K562 (cell line): ENCODE measurements around the gene ETV7. TPM values are rescaled to one million over a fixed set of nuclear protein-coding genes. Genes with fewer than 3 reads are reported as not detected.

Source experiments
- BRF1 ChIP-seq: IDR thresholded peaks from 3 replicates; pipeline ENCODE4 v1.6.1; 2011; ENCODE audit warnings: borderline replicate concordance, mild to moderate bottlenecking; ENCODE audit not compliant: insufficient read length; ENCODE audit errors: extremely low read depth
- FOXK2 ChIP-seq, 2 experiments: fragments of 450-650 bp; IDR thresholded peaks in 1 of 2; conservative IDR thresholded peaks in 1 of 2; 2 replicates each; pipeline ENCODE4 v1.6.1; 2016; ENCODE audit warnings: low read depth in 2 of 2, mild to moderate bottlenecking in 1 of 2
- FUS ChIP-seq: fragments of 200-400 bp; formaldehyde crosslinking; optimal IDR thresholded peaks from 2 replicates; pipeline ENCODE3; 2017; ENCODE audit warnings: low read depth, low read length
- MNT ChIP-seq, 2 experiments: fragments of 450-650 bp; conservative IDR thresholded peaks; 2 replicates each; pipeline ENCODE4 v1.6.1; 2017; ENCODE audit warnings: mild to moderate bottlenecking in 2 of 2, moderate library complexity in 2 of 2
- MYNN ChIP-seq, 2 experiments: sonication (generic); formaldehyde crosslinking in 1 of 2; IDR thresholded peaks; 2 replicates each; pipeline versions ENCODE4 v1.5.0 to v1.6.1; 2016 to 2020; ENCODE audit warnings: antibody characterized with exemption in 1 of 2, missing genetic modification reagents in 1 of 2
- PBX2 ChIP-seq, 2 experiments: IDR thresholded peaks in 1 of 2; conservative IDR thresholded peaks in 1 of 2; 2 replicates each; pipeline ENCODE4 v1.6.1; 2016; ENCODE audit warnings: low read depth in 2 of 2, mild to moderate bottlenecking in 1 of 2, missing compliant biosample characterization in 1 of 2, missing genetic modification characterization in 1 of 2, moderate library complexity in 1 of 2
- RBBP5 ChIP-seq: fragments of 200-600 bp; sonication (generic); IDR thresholded peaks from 2 replicates; pipeline ENCODE4 v1.6.1; 2012; ENCODE audit warnings: borderline replicate concordance, mild to moderate bottlenecking, low read length, control low read depth, inconsistent platforms; ENCODE audit not compliant: insufficient read depth, poor library complexity, severe bottlenecking
- RBM22 ChIP-seq: fragments of 200-400 bp; formaldehyde crosslinking; IDR thresholded peaks from 2 replicates; pipeline ENCODE4 v1.6.1; 2018; ENCODE audit warnings: low read length, low read depth; ENCODE audit not compliant: poor library complexity, severe bottlenecking
- SMARCE1 ChIP-seq: fragments of 450-650 bp; IDR thresholded peaks from 2 replicates; pipeline ENCODE4 v1.7.1; 2016; ENCODE audit warnings: mild to moderate bottlenecking
- USF1 ChIP-seq: sonication (generic); formaldehyde crosslinking; IDR thresholded peaks from 2 replicates; pipeline ENCODE4 v1.9.0; 2022; ENCODE audit warnings: mild to moderate bottlenecking, missing genetic modification reagents
- ZNF140 ChIP-seq: fragments of 250-450 bp; sonication (Bioruptor Pico); IDR thresholded peaks from 2 replicates; pipeline ENCODE4 v1.8.0; 2021; ENCODE audit warnings: moderate library complexity, mild to moderate bottlenecking, inconsistent platforms
- ZNF609 ChIP-seq: sonication (generic); formaldehyde crosslinking; IDR thresholded peaks from 2 replicates; pipeline ENCODE4 v1.8.1; 2023; ENCODE audit warnings: missing genetic modification reagents, mild to moderate bottlenecking, borderline replicate concordance
- ZNF707 ChIP-seq: fragments of 250-450 bp; sonication (Bioruptor Pico); conservative IDR thresholded peaks from 2 replicates; pipeline ENCODE4 v1.8.0; 2022; ENCODE audit warnings: inconsistent platforms, mild to moderate bottlenecking, moderate library complexity
- ZNF79 ChIP-seq: fragments of 250-450 bp; sonication (Bioruptor Pico); IDR thresholded peaks from 2 replicates; pipeline ENCODE4 v1.4.0; 2020; ENCODE audit warnings: low read depth, mild to moderate bottlenecking, moderate library complexity
- polyA plus RNA-seq, 8 experiments: library from polyadenylated mRNA; depleted of rRNA in 4 of 8; stranded (reverse) in 5 of 8; unstranded in 3 of 8; fragments of >200 nt; fragmentation: Nextera tagmentation in 2 of 8; fragmentation: Illumina TruSeq in 1 of 8; extraction: Ambion mirVana in 2 of 8; extraction: Trizol in 1 of 8; gene quantifications; 2 replicates each; pipeline versions ENCODE4 v1.2.1 to v1.2.3, GENCODE V29; 2011 to 2014; ENCODE audit warnings: inconsistent platforms in 1 of 8, missing spikeins in 1 of 8
- total RNA-seq, 7 experiments: library from RNA; depleted of rRNA in 6 of 7; stranded (reverse); fragments of >200 nt in 6 of 7; fragmentation: Illumina TruSeq in 2 of 7; extraction: Trizol in 2 of 7; gene quantifications; 2 replicates each; pipeline versions ENCODE4 v1.2.1 to v1.2.3, GENCODE V29; 2011 to 2021; ENCODE audit warnings: low replicate concordance in 1 of 7

Gene ETV7
- total and polyA plus RNA-seq, 9 of the 15 experiments (the other 6 are each of a cell fraction or from before 2014, with no cell fraction given) = 0.07 to 0.22 (median 0.14) TPM; not detected in 3

- TF ChIP-seq MNT (conservative IDR thresholded peaks at IDR 0.05) (0 out of 4 replicates have a peak, but pooled peaks of 1 of the 2 experiments have one; percentile 28), FOXK2 (conservative IDR thresholded peaks at IDR 0.05 in 1 of 2, IDR thresholded peaks at IDR 0.05 in 1 of 2; ENCODE audit: low read depth in 2 of 2) (peak; percentile 93), RBBP5 (no peak), USF1 (CRISPR knock-in tag) (no peak), ZNF707 (CRISPR knock-in tag) (no peak), ZNF609 (CRISPR knock-in tag) (no peak), ZNF79 (no peak), SMARCE1 (peak; percentile 17; the same call in 1 of the 2 replicates), ZNF140 (no peak), PBX2 (CRISPR knock-in tag; IDR thresholded peaks at IDR 0.05; ENCODE audit: low read depth) (no peak), PBX2 (tag; conservative IDR thresholded peaks at IDR 0.05; ENCODE audit: low read depth) (0 out of 2 replicates have a peak, but pooled peaks have one; percentile 32), MYNN (IDR thresholded peaks at IDR 0.05) (no peak), MYNN (CRISPR knock-in tag; IDR thresholded peaks at IDR 0.05) (no peak), RBM22 (no peak), BRF1 (no peak), FUS (no peak)
These were observed 52.5 kb downstream of the ETV7 start (continued) for GRCh38 chr6:36334832-36335459.
